Measurements from ENCODE around the gene MEPCE. TPM values are rescaled to one million over a fixed set of nuclear protein-coding genes. Genes with fewer than 3 reads are reported as not detected.

Gene MEPCE
- total RNA-seq, 1 experiment from 2014 or later = 33.4 TPM

Other genes starting within 250 kb of the MEPCE start
- not detected in 2 replicates for gene PVRIG, start 209.9 kb upstream of the MEPCE start, total RNA-seq (2014; rRNA removed; shearing (Covaris generic))
- gene SPDYE3, start 122.1 kb upstream of the MEPCE start, total RNA-seq (2014; rRNA removed; shearing (Covaris generic)) = not detected in 2 replicates
- 14.3 and 16.4 TPM in 2 replicates for gene PILRB, start 71.7 kb upstream of the MEPCE start, total RNA-seq (2014; rRNA removed; shearing (Covaris generic))
- not detected in 2 replicates for gene PILRA, start 56.3 kb upstream of the MEPCE start, total RNA-seq (2014; rRNA removed; shearing (Covaris generic))
- gene ZCWPW1, start 1.1 kb upstream of the MEPCE start, total RNA-seq (2014; rRNA removed; shearing (Covaris generic)) = 2.9 and 3.7 TPM in 2 replicates
- gene PPP1R35, start 6.7 kb downstream of the MEPCE start, total RNA-seq (2014; rRNA removed; shearing (Covaris generic)) = 55.0 and 67.7 TPM in 2 replicates
- gene SPACDR, start 34.4 kb downstream of the MEPCE start, total RNA-seq (2014; rRNA removed; shearing (Covaris generic)) = 0.60 and 8.3 TPM in 2 replicates
- gene TSC22D4, start 49.4 kb downstream of the MEPCE start, total RNA-seq (2014; rRNA removed; shearing (Covaris generic)) = 26.6 and 32.6 TPM in 2 replicates
- gene NYAP1, start 54.1 kb downstream of the MEPCE start, total RNA-seq (2014; rRNA removed; shearing (Covaris generic)) = 0.07 TPM in 1 of 2 replicates, not detected in the other
- 6.8 and 8.8 TPM in 2 replicates for gene AGFG2, start 109.4 kb downstream of the MEPCE start, total RNA-seq (2014; rRNA removed; shearing (Covaris generic))
- 0.19 and 0.55 TPM in 2 replicates for gene SAP25, start 144.1 kb downstream of the MEPCE start, total RNA-seq (2014; rRNA removed; shearing (Covaris generic))
- gene LRCH4, start 156.3 kb downstream of the MEPCE start, total RNA-seq (2014; rRNA removed; shearing (Covaris generic)) = 10.7 and 11.4 TPM in 2 replicates
- 0.48 TPM in 1 of 2 replicates, not detected in the other for gene FBXO24, start 156.5 kb downstream of the MEPCE start, total RNA-seq (2014; rRNA removed; shearing (Covaris generic))
- 18.0 and 38.9 TPM in 2 replicates for gene PCOLCE, start 172.5 kb downstream of the MEPCE start, total RNA-seq (2014; rRNA removed; shearing (Covaris generic))
- 6.9 and 19.3 TPM in 2 replicates for gene MOSPD3, start 182.7 kb downstream of the MEPCE start, total RNA-seq (2014; rRNA removed; shearing (Covaris generic))
- not detected in 2 replicates for gene TFR2, start 211.7 kb downstream of the MEPCE start, total RNA-seq (2014; rRNA removed; shearing (Covaris generic))
- gene ACTL6B, start 226.6 kb downstream of the MEPCE start, total RNA-seq (2014; rRNA removed; shearing (Covaris generic)) = not detected in 2 replicates
- 94.3 and 104 TPM in 2 replicates for gene GNB2, start 243.9 kb downstream of the MEPCE start, total RNA-seq (2014; rRNA removed; shearing (Covaris generic))